Gastroesophageal sphincter (tissue), 3 donors: Measurements from ENCODE around the gene SLC2A9.

Experiments
- POLR2AphosphoS5 ChIP-seq: sonication (generic); formaldehyde crosslinking; IDR thresholded peaks from one replicate; pipeline ENCODE4 v1.6.1; 2017; ENCODE audit warnings: antibody characterized with exemption
- TF ChIP-seq, protein P1 (sequence below), 4 experiments: fragments of 200-600 bp in 2 of 4; fragments of 450-650 bp in 2 of 4; sonication (generic) in 1 of 4; IDR thresholded peaks; one replicate each; pipeline ENCODE4 v1.5.1; 2017 to 2019; ENCODE audit warnings: antibody characterized with exemption in 4 of 4, mild to moderate bottlenecking in 2 of 4, moderate library complexity in 2 of 4

DNA sequence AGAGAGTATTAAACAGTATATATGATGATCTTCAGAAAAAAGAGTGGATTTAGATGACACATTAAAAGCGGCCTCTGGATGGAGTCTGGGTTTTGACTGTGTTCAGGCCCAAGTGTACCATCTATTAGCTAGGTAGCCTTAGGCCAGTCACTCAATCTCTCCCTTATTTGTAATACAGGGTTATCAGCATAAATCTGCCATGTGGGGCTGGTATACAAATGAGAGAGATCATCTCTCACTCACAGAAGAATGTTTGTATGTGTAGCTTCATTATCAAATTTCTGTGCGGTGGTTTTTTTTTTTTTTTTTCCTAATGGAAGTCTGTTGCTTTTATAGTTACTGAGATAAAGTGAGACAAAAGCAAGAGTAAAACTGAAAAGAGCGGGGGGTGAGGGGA, 12.7 kb downstream of the SLC2A9 start:
- TF ChIP-seq, protein P1, sequence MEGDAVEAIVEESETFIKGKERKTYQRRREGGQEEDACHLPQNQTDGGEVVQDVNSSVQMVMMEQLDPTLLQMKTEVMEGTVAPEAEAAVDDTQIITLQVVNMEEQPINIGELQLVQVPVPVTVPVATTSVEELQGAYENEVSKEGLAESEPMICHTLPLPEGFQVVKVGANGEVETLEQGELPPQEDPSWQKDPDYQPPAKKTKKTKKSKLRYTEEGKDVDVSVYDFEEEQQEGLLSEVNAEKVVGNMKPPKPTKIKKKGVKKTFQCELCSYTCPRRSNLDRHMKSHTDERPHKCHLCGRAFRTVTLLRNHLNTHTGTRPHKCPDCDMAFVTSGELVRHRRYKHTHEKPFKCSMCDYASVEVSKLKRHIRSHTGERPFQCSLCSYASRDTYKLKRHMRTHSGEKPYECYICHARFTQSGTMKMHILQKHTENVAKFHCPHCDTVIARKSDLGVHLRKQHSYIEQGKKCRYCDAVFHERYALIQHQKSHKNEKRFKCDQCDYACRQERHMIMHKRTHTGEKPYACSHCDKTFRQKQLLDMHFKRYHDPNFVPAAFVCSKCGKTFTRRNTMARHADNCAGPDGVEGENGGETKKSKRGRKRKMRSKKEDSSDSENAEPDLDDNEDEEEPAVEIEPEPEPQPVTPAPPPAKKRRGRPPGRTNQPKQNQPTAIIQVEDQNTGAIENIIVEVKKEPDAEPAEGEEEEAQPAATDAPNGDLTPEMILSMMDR (IDR thresholded peaks at IDR 0.05) = no peak
- no peak for TF ChIP-seq POLR2AphosphoS5
